ENCODE data around the gene ANK3. TPM values are rescaled to one million over a fixed set of nuclear protein-coding genes. Genes with fewer than 3 reads are reported as not detected.

ANK3 gene
- total and polyA plus RNA-seq, 2 experiments from 2014 or later, result 46.5 to 85.2 TPM

- TF ChIP-seq ZNF462 (CRISPR knock-in tag; IDR thresholded peaks at IDR 0.05) (no peak), EZH2 (IDR thresholded peaks at IDR 0.05; ENCODE audit: low read depth, unreplicated experiment) (no peak), ZNF114 (CRISPR knock-in tag; IDR thresholded peaks at IDR 0.05) (no peak), JUNB (IDR thresholded peaks at IDR 0.05; ENCODE audit: unreplicated experiment) (no peak), ZNF331 (CRISPR knock-in tag; IDR thresholded peaks at IDR 0.05; ENCODE audit: low read depth) (no peak), REST (IDR thresholded peaks at IDR 0.05; ENCODE audit: unreplicated experiment) (no peak), STAT1 (IDR thresholded peaks at IDR 0.05; ENCODE audit: unreplicated experiment) (no peak)
Measured at GRCh38 chr10:60280475-60280874, 109.2 kb downstream of the ANK3 start (continued).

Data from GM23338 (cell line).